ENCODE data around the gene KIF27. TPM values are rescaled to one million over a fixed set of nuclear protein-coding genes. Genes with fewer than 3 reads are reported as not detected.
"Not testable (repeated sequence)": the region's sequence is repeated elsewhere in the genome, so short reads cannot be mapped to it uniquely, and the experiment has no call there.

KIF27 gene
- total RNA-seq, 1 experiment from 2014 or later = 9.2 TPM

- H3K4me1 ChIP-seq (ENCODE audit: insufficient read depth, low read length, poor library complexity, severe bottlenecking); H3K4me3 ChIP-seq (ENCODE audit: low read depth, low read length, poor library complexity, severe bottlenecking); DNase-seq (ENCODE audit: low spot score); H3K27ac ChIP-seq (ENCODE audit: low read depth, low read length, poor library complexity, severe bottlenecking); H3K36me3 ChIP-seq (ENCODE audit: insufficient read depth, low read length, poor library complexity, severe bottlenecking); H3K9me3 ChIP-seq (ENCODE audit: low read depth, low read length, poor library complexity, severe bottlenecking); POLR2A ChIA-PET (ENCODE audit: low non-redundant PET); BruUV-seq (replicated peaks); intact Hi-C loops (cut with micrococcal nuclease; ENCODE audit: unreplicated experiment); H3K27me3 ChIP-seq (replicated peaks; ENCODE audit: insufficient read depth, low read depth, low read length, poor library complexity); CTCF ChIA-PET: not testable (repeated sequence)
Observed at GRCh38 chr9:83809213-83809612, 112.0 kb downstream of the KIF27 start.

- DNase-seq (ENCODE audit: low spot score); H3K27me3 ChIP-seq (replicated peaks; ENCODE audit: insufficient read depth, low read depth, low read length, poor library complexity); POLR2A ChIA-PET (ENCODE audit: low non-redundant PET); H3K4me1 ChIP-seq (ENCODE audit: insufficient read depth, low read length, poor library complexity, severe bottlenecking); BruUV-seq (replicated peaks); intact Hi-C loops (cut with micrococcal nuclease; ENCODE audit: unreplicated experiment); H3K36me3 ChIP-seq (ENCODE audit: insufficient read depth, low read length, poor library complexity, severe bottlenecking); H3K27ac ChIP-seq (ENCODE audit: low read depth, low read length, poor library complexity, severe bottlenecking); H3K9me3 ChIP-seq (ENCODE audit: low read depth, low read length, poor library complexity, severe bottlenecking); H3K4me3 ChIP-seq (ENCODE audit: low read depth, low read length, poor library complexity, severe bottlenecking); CTCF ChIA-PET: not testable (repeated sequence)
Observed at GRCh38 chr9:83804454-83804853, 116.8 kb downstream of the KIF27 start.

- H3K27ac ChIP-seq (ENCODE audit: low read depth, low read length, poor library complexity, severe bottlenecking); DNase-seq (ENCODE audit: low spot score); H3K9me3 ChIP-seq (ENCODE audit: low read depth, low read length, poor library complexity, severe bottlenecking); H3K4me3 ChIP-seq (ENCODE audit: low read depth, low read length, poor library complexity, severe bottlenecking); H3K4me1 ChIP-seq (ENCODE audit: insufficient read depth, low read length, poor library complexity, severe bottlenecking); CTCF ChIA-PET; H3K27me3 ChIP-seq (replicated peaks; ENCODE audit: insufficient read depth, low read depth, low read length, poor library complexity); BruUV-seq (replicated peaks); H3K36me3 ChIP-seq (ENCODE audit: insufficient read depth, low read length, poor library complexity, severe bottlenecking); POLR2A ChIA-PET (ENCODE audit: low non-redundant PET); intact Hi-C loops (cut with micrococcal nuclease; ENCODE audit: unreplicated experiment): not testable (repeated sequence)
Observed at GRCh38 chr9:83803941-83804340, 117.3 kb downstream of the KIF27 start.

GRCh38 chr9:83800236-83801033 is 120.8 kb downstream of the KIF27 start:
- TF ChIP-seq EZH2 (IDR thresholded peaks at IDR 0.05; ENCODE audit: borderline replicate concordance, low read depth, low read length, poor library complexity, severe bottlenecking) (no peak), CTCF (conservative IDR thresholded peaks at IDR 0.05; ENCODE audit: low read depth, low read length) (no peak)
- Histone ChIP-seq H3K36me3 (ENCODE audit: insufficient read depth, low read length, poor library complexity, severe bottlenecking) (no peaks in the 10 kb centered on the region), H3K27me3 (replicated peaks; ENCODE audit: insufficient read depth, low read depth, low read length, poor library complexity) (no peaks in the 10 kb centered on the region), H3K9me3 (ENCODE audit: low read depth, low read length, poor library complexity, severe bottlenecking) (no peaks in the 10 kb centered on the region), H3K4me3 (ENCODE audit: low read depth, low read length, poor library complexity, severe bottlenecking) (no peak overlapping the region), H3K4me1 (ENCODE audit: insufficient read depth, low read length, poor library complexity, severe bottlenecking) (no peaks in the 10 kb centered on the region), H3K27ac (ENCODE audit: low read depth, low read length, poor library complexity, severe bottlenecking) (no peak overlapping the region)
- POLR2A ChIA-PET (ENCODE audit: low non-redundant PET) = interaction anchor here (0.7 kb wide), 1 partner anchor 550 kb away, joined by 17 read pairs; no protein-coding TSS in a partner anchor
- no peak for DNase-seq (ENCODE audit: low spot score)
- intact Hi-C loops (cut with micrococcal nuclease; ENCODE audit: unreplicated experiment) = no loop called here
- no TSS peak for BruUV-seq (replicated peaks)
- CTCF ChIA-PET = no interaction called here

Data from A673 (cell line).